Smooth muscle cell (in vitro differentiated cells): ENCODE measurements around the gene FOXP1. TPM values are rescaled to one million over a fixed set of nuclear protein-coding genes. Genes with fewer than 3 reads are reported as not detected.

ENCODE experiments used
- DNase-seq: peaks from one replicate; lab custom pipeline; 2025; ENCODE audit not compliant: unreplicated experiment; lab: John Stamatoyannopoulos, UW
- H2AFZ ChIP-seq: fragments of 200-600 bp; sonication (generic); 2 replicates; pipeline ENCODE4 v1.6.0; 2016; ENCODE audit warnings: antibody characterized with exemption, low read depth, mild to moderate bottlenecking
- H3F3A ChIP-seq: fragments of 200-600 bp; sonication (generic); 2 replicates; pipeline ENCODE4 v1.6.0; 2017; ENCODE audit warnings: antibody characterized with exemption, low read depth
- H3K27ac ChIP-seq: fragments of 200-600 bp; sonication (generic); 2 replicates; pipeline ENCODE4 v1.5.1; 2016; ENCODE audit warnings: low read depth, mild to moderate bottlenecking
- H3K27me3 ChIP-seq: fragments of 200-600 bp; sonication (generic); 2 replicates; pipeline ENCODE4 v1.6.1; 2016; ENCODE audit warnings: low read depth, mild to moderate bottlenecking
- H3K36me3 ChIP-seq: fragments of 200-600 bp; sonication (generic); 2 replicates; pipeline ENCODE4 v1.5.1; 2016; ENCODE audit warnings: low read depth
- H3K4me1 ChIP-seq: fragments of 200-600 bp; sonication (generic); 2 replicates; pipeline ENCODE4 v1.5.1; 2016; ENCODE audit warnings: low read depth
- H3K4me2 ChIP-seq: fragments of 200-600 bp; sonication (generic); 2 replicates; pipeline ENCODE4 v1.6.0; 2016; ENCODE audit warnings: mild to moderate bottlenecking
- H3K4me3 ChIP-seq: fragments of 200-600 bp; sonication (generic); 2 replicates; pipeline ENCODE4 v1.5.1; 2016; ENCODE audit warnings: mild to moderate bottlenecking
- H3K79me2 ChIP-seq: fragments of 200-600 bp; sonication (generic); 2 replicates; pipeline ENCODE4 v1.6.0; 2016; ENCODE audit warnings: low read depth, mild to moderate bottlenecking
- H3K9ac ChIP-seq: fragments of 200-600 bp; sonication (generic); 2 replicates; pipeline ENCODE4 v1.6.0; 2016; ENCODE audit warnings: low read depth
- H3K9me3 ChIP-seq: fragments of 200-600 bp; sonication (generic); replicated peaks from 2 replicates; pipeline ENCODE4 v1.5.1; 2016; ENCODE audit warnings: low read depth
- H4K20me1 ChIP-seq: fragments of 200-600 bp; sonication (generic); 2 replicates; pipeline ENCODE4 v1.6.0; 2016; ENCODE audit warnings: low read depth
- WGBS: methylation state at CpG from one replicate; pipeline ENCODE4 v1.1.7; 2016; ENCODE audit warnings: low lambda C conversion rate; 5-methylcytosine and 5-hydroxymethylcytosine counted together
- polyA plus RNA-seq: library from polyadenylated mRNA; unstranded; fragments of >200 nt; fragmentation: Nextera tagmentation; extraction: Ambion mirVana; gene quantifications from 2 replicates; pipeline ENCODE4 v1.2.1, GENCODE V29; 2016
- total RNA-seq: library from RNA; depleted of rRNA; stranded (reverse); fragments of >200 nt; gene quantifications from 2 replicates; pipeline ENCODE4 v1.2.3, GENCODE V29; 2014
- TF ChIP-seq, protein P1 (sequence below): fragments of 200-600 bp; sonication (generic); IDR thresholded peaks from 2 replicates; pipeline ENCODE4 v1.5.1; 2017; ENCODE audit warnings: borderline replicate concordance, mild to moderate bottlenecking, antibody characterized with exemption; ENCODE audit not compliant: insufficient read depth, poor library complexity, severe bottlenecking

Gene FOXP1
- total and polyA plus RNA-seq, 2 experiments from 2014 or later = 40.9 to 68.0 TPM

DNA sequence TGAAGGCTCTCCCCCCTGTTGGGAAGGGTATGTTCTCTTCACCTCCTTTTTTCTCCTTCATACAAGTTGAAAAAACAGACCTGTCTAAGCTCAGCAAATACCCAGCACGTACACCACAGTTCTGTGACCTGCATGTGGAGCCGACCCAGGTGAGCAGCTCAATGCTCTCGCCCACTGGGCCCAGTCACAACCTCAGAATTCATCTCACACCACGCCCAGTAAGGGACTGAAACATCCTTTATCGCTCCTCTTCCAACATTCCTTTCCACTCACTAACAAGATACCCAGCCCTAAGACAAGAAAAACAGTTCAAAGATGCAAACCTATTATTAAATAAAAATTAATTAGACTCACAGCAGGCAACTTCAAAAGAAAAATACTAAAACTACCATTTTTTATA, 68.9 kb downstream of the FOXP1 start:
- H3K36me3 ChIP-seq = no peaks in the 10 kb centered on the region
- no peaks in the 10 kb centered on the region for H4K20me1 ChIP-seq
- peak overlapping the region; percentile 94 for H3K27ac ChIP-seq
- peaks cover 10% of the 10 kb centered on the region for H3K4me1 ChIP-seq
- no peaks in the 10 kb centered on the region for H3K27me3 ChIP-seq
- peak overlapping the region; percentile 14 for H3K9ac ChIP-seq
- TF ChIP-seq, protein P1, sequence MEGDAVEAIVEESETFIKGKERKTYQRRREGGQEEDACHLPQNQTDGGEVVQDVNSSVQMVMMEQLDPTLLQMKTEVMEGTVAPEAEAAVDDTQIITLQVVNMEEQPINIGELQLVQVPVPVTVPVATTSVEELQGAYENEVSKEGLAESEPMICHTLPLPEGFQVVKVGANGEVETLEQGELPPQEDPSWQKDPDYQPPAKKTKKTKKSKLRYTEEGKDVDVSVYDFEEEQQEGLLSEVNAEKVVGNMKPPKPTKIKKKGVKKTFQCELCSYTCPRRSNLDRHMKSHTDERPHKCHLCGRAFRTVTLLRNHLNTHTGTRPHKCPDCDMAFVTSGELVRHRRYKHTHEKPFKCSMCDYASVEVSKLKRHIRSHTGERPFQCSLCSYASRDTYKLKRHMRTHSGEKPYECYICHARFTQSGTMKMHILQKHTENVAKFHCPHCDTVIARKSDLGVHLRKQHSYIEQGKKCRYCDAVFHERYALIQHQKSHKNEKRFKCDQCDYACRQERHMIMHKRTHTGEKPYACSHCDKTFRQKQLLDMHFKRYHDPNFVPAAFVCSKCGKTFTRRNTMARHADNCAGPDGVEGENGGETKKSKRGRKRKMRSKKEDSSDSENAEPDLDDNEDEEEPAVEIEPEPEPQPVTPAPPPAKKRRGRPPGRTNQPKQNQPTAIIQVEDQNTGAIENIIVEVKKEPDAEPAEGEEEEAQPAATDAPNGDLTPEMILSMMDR = no peak
- H3K4me3 ChIP-seq = no peak overlapping the region
- H3K9me3 ChIP-seq = no peaks in the 10 kb centered on the region
- DNase-seq = no peak
- H2AFZ ChIP-seq = no peak overlapping the region
- 34% methylated on average over 5 of the region's 5 CpGs for WGBS
- H3F3A ChIP-seq = peaks cover 30% of the 10 kb centered on the region
- H3K79me2 ChIP-seq = peaks cover 34% of the 10 kb centered on the region
- H3K4me2 ChIP-seq = peak overlapping the region; percentile 43

DNA sequence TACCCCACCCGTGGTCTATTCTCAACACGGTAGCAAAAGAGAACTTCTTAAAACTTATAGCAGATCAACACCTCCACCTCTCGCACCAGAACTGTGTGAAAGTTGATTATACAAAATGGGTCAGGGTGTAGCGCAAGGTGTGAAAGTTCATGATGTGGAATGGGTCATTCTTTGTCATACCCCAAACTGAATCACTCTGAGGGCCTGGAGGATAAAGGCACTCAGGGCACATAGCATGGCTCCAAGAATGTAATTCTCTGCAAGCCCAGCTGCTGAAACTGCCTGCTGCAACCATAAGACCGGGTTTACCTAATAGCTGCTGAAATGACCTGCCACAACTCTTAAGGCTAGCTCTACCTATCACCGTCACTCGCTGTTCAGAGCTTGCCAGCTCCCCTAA, 70.0 kb downstream of the FOXP1 start:
- DNase-seq = no peak
- H3K9ac ChIP-seq = peak overlapping the region; percentile 50
- peak overlapping the region; percentile 94 for H3K27ac ChIP-seq
- H2AFZ ChIP-seq = no peak overlapping the region
- H3K36me3 ChIP-seq = no peaks in the 10 kb centered on the region
- H3K4me2 ChIP-seq = no peak overlapping the region
- TF ChIP-seq, protein P1 = no peak
- no peaks in the 10 kb centered on the region for H3K27me3 ChIP-seq
- peaks cover 30% of the 10 kb centered on the region for H3F3A ChIP-seq
- WGBS = 96% methylated on average over 7 of the region's 7 CpGs
- H3K4me3 ChIP-seq = no peak overlapping the region
- H3K4me1 ChIP-seq = peaks cover 10% of the 10 kb centered on the region
- no peaks in the 10 kb centered on the region for H4K20me1 ChIP-seq
- no peaks in the 10 kb centered on the region for H3K9me3 ChIP-seq
- H3K79me2 ChIP-seq = peaks cover 34% of the 10 kb centered on the region

DNA sequence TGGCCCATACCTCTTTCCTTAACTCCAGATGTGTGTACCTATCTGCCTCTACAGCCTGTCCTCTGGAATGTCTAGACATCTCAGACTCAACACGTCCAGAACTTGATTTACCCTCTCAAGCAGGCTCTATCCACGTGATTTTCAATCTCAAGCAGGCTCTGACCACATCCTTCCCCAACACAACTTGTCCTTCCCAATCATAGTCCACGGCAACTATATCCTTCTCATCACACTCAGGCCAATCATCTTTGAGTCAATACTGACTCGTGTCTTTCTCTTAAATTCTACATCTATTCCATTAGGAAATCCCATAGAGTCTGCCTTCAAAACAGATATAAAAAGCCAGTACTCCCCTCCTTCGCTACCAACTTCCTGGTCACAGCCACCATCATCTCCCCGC, 70.4 kb downstream of the FOXP1 start:
- DNase-seq = no peak
- Histone ChIP-seq H3K9me3 (no peaks in the 10 kb centered on the region), H3K36me3 (no peaks in the 10 kb centered on the region), H3K79me2 (peaks cover 31% of the 10 kb centered on the region), H3K27ac (peak overlapping the region; percentile 94), H3K4me2 (peak overlapping the region; percentile 31), H3K4me3 (no peak overlapping the region), H3K27me3 (no peaks in the 10 kb centered on the region), H3K4me1 (peaks cover 10% of the 10 kb centered on the region), H3F3A (peaks cover 30% of the 10 kb centered on the region), H4K20me1 (no peaks in the 10 kb centered on the region), H3K9ac (peak overlapping the region; percentile 50), H2AFZ (no peak overlapping the region)
- WGBS = 77% methylated on average over 6 of the region's 6 CpGs
- TF ChIP-seq, protein P1 = no peak

DNA sequence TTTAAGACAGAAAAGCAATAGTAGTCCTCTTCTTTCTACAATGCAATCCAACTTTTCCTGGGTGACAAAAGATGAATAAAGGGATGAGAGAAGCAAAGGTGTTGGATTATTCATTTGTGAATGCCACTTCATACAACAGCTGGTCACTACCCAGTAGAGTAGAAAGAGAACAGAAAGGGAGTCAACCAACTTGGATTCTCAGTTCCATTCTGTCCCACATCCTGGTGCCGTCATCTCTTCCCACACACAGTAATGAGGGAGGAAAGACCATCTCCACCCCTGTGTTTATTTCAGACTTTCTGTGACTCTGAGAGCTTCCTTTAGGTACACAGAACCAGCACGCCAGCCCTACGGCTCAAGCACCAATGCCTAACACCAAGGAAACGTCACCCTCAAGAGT, 71.0 kb downstream of the FOXP1 start:
- WGBS = 55% methylated on average over 4 of the region's 4 CpGs
- Histone ChIP-seq H3K36me3 (no peaks in the 10 kb centered on the region), H3K27me3 (no peaks in the 10 kb centered on the region), H3F3A (peaks cover 30% of the 10 kb centered on the region), H3K27ac (peak overlapping the region; percentile 94), H3K9me3 (no peaks in the 10 kb centered on the region), H4K20me1 (no peaks in the 10 kb centered on the region), H3K79me2 (peaks cover 27% of the 10 kb centered on the region), H2AFZ (no peak overlapping the region), H3K9ac (peak overlapping the region; percentile 50), H3K4me3 (no peak overlapping the region), H3K4me1 (peaks cover 10% of the 10 kb centered on the region), H3K4me2 (peak overlapping the region; percentile 31)
- TF ChIP-seq, protein P1 = no peak
- DNase-seq = no peak
